Stimulated activated naive B cell treated with anti-CD40 and anti-IgM and Interleukin-4, amounts not matched to agents 10 μg/mL and 1 μg/mL and 100 μg/mL, for 72 hours (primary cell): ENCODE data around the gene SP110.

ENCODE experiments used
- ATAC-seq, 2 donors: fragments of 150-1000 bp; cut with Tn5 transposase; replicated peaks; 2 replicates each; pipeline ENCODE4 v1.10.0; 2021; ENCODE audit warnings: moderate library complexity in 1 of 2
- DNase-seq: peaks from one replicate; pipeline ENCODE4 v3.0.0; 2021
- H3K27ac Mint-ChIP-seq: one replicate; pipeline ENCODE4 v1.8.0; 2022; ENCODE audit warnings: mild to moderate bottlenecking, mixed read lengths
- H3K27me3 Mint-ChIP-seq, 2 donors: one replicate each; pipeline ENCODE4 v1.8.0; 2022; ENCODE audit warnings: mixed read lengths in 2 of 2
- H3K36me3 Mint-ChIP-seq, 2 donors: one replicate each; pipeline ENCODE4 v1.8.0; 2022; ENCODE audit warnings: mixed read lengths in 2 of 2, mild to moderate bottlenecking in 1 of 2
- H3K4me1 Mint-ChIP-seq, 2 donors: one replicate each; pipeline ENCODE4 v1.8.0; 2022; ENCODE audit warnings: mixed read lengths in 2 of 2, mild to moderate bottlenecking in 1 of 2
- H3K4me3 Mint-ChIP-seq, 2 donors: one replicate each; pipeline ENCODE4 v1.8.0; 2022; ENCODE audit warnings: mild to moderate bottlenecking in 2 of 2, mixed read lengths in 2 of 2, moderate library complexity in 1 of 2
- H3K9me3 Mint-ChIP-seq, 2 donors: one replicate each; pipeline ENCODE4 v1.8.0; 2022; ENCODE audit warnings: mixed read lengths in 2 of 2, mild to moderate bottlenecking in 1 of 2

Gene SP110

GRCh38 chr2:230216489-230216888 lies 3.3 kb downstream of the SP110 start:
- peaks cover 47 to 72% of the 10 kb centered on the region in 2 donors for H3K36me3 Mint-ChIP-seq
- peaks cover 38 to 82% of the 10 kb centered on the region in 2 donors for H3K4me1 Mint-ChIP-seq
- DNase-seq (no peak), ATAC-seq (no peak)
- no peaks in the 10 kb centered on the region for H3K27me3 Mint-ChIP-seq
- H3K4me3 Mint-ChIP-seq: peak overlapping the region; percentile 8 to 21
- peak overlapping the region; percentile 69 for H3K27ac Mint-ChIP-seq
- no peaks in the 10 kb centered on the region for H3K9me3 Mint-ChIP-seq

- peak; percentile 80 to 81 for ATAC-seq
- Mint-ChIP-seq H3K27me3 (no peaks in the 10 kb centered on the region), H3K36me3 (peaks cover 40 to 51% of the 10 kb centered on the region in 2 donors), H3K4me3 (no peak overlapping the region), H3K27ac (no peak overlapping the region), H3K9me3 (no peaks in the 10 kb centered on the region), H3K4me1 (peaks cover 28 to 55% of the 10 kb centered on the region in 2 donors)
- DNase-seq: no peak
Observed at GRCh38 chr2:230209422-230210051, 10.2 kb downstream of the SP110 start.

GRCh38 chr2:230208576-230208975 lies 11.2 kb downstream of the SP110 start:
- Mint-ChIP-seq H3K4me3 (no peak overlapping the region), H3K27me3 (no peaks in the 10 kb centered on the region), H3K4me1 (peaks cover 24 to 55% of the 10 kb centered on the region in 2 donors), H3K27ac (no peak overlapping the region), H3K9me3 (no peaks in the 10 kb centered on the region), H3K36me3 (peaks cover 33 to 45% of the 10 kb centered on the region in 2 donors)
- ATAC-seq (no peak), DNase-seq (no peak)

- DNase-seq (no peak), ATAC-seq (peak; percentile 44 to 56)
- Mint-ChIP-seq H3K4me3 (peak overlapping the region; percentile 31 to 44), H3K27ac (peak overlapping the region; percentile 83), H3K27me3 (no peaks in the 10 kb centered on the region), H3K36me3 (peaks cover 33 to 40% of the 10 kb centered on the region in 2 donors), H3K4me1 (peaks cover 30 to 45% of the 10 kb centered on the region in 2 donors), H3K9me3 (no peaks in the 10 kb centered on the region)
Observed at GRCh38 chr2:230205721-230206120, 14.1 kb downstream of the SP110 start.

GRCh38 chr2:230205034-230205433 lies 14.8 kb downstream of the SP110 start:
- DNase-seq: no peak
- peak overlapping the region; percentile 31 to 44 for H3K4me3 Mint-ChIP-seq
- H3K27me3 Mint-ChIP-seq: no peaks in the 10 kb centered on the region
- peaks cover 39 to 45% of the 10 kb centered on the region in 2 donors for H3K36me3 Mint-ChIP-seq
- peak overlapping the region; percentile 83 for H3K27ac Mint-ChIP-seq
- H3K9me3 Mint-ChIP-seq: no peaks in the 10 kb centered on the region
- H3K4me1 Mint-ChIP-seq: peaks cover 30 to 45% of the 10 kb centered on the region in 2 donors
- peak; percentile 55 to 63 for ATAC-seq

- Mint-ChIP-seq H3K4me1 (peaks cover 30 to 45% of the 10 kb centered on the region in 2 donors), H3K4me3 (peak overlapping the region; percentile 71 to 72), H3K9me3 (no peaks in the 10 kb centered on the region), H3K36me3 (peaks cover 39 to 50% of the 10 kb centered on the region in 2 donors), H3K27me3 (no peaks in the 10 kb centered on the region), H3K27ac (peak overlapping the region; percentile 91)
- peak; percentile 44 for DNase-seq
- peak in 1 of 2 donors; percentile 12 for ATAC-seq
Observed at GRCh38 chr2:230203110-230203676, 16.6 kb downstream of the SP110 start.

- H3K4me3 Mint-ChIP-seq: peak overlapping the region; percentile 71 to 72
- no peaks in the 10 kb centered on the region for H3K27me3 Mint-ChIP-seq
- H3K4me1 Mint-ChIP-seq: peaks cover 30 to 45% of the 10 kb centered on the region in 2 donors
- H3K27ac Mint-ChIP-seq: peak overlapping the region; percentile 91
- H3K9me3 Mint-ChIP-seq: no peaks in the 10 kb centered on the region
- H3K36me3 Mint-ChIP-seq: peaks cover 39 to 55% of the 10 kb centered on the region in 2 donors
- DNase-seq (peak; percentile 65), ATAC-seq (peak; percentile 75 to 82)
Observed at GRCh38 chr2:230202430-230203109, 17.2 kb downstream of the SP110 start.

GRCh38 chr2:230184727-230185578 lies 34.8 kb downstream of the SP110 start:
- Mint-ChIP-seq H3K9me3 (peaks cover 2 to 3% of the 10 kb centered on the region in 2 donors), H3K36me3 (peaks cover 42 to 82% of the 10 kb centered on the region in 2 donors), H3K4me1 (peaks cover 6 to 8% of the 10 kb centered on the region in 2 donors), H3K27me3 (no peaks in the 10 kb centered on the region), H3K4me3 (no peak overlapping the region), H3K27ac (peak overlapping the region; percentile 67)
- ATAC-seq (no peak), DNase-seq (no peak)

- Mint-ChIP-seq H3K27ac (peak overlapping the region; percentile 63), H3K36me3 (peaks cover 62 to 78% of the 10 kb centered on the region in 2 donors)
- no peak for ATAC-seq
Observed at GRCh38 chr2:230181195-230181594, 38.6 kb downstream of the SP110 start.

GRCh38 chr2:230179907-230180306 lies 39.9 kb downstream of the SP110 start:
- Mint-ChIP-seq H3K36me3 (peaks cover 62 to 72% of the 10 kb centered on the region in 2 donors), H3K4me3 (no peak overlapping the region), H3K27me3 (no peaks in the 10 kb centered on the region), H3K9me3 (no peaks in the 10 kb centered on the region), H3K4me1 (peaks cover 0 to 3% of the 10 kb centered on the region in 2 donors), H3K27ac (peak overlapping the region; percentile 37)
- DNase-seq (no peak), ATAC-seq (no peak)

More at GRCh38 chr2:230181195-230181594, 38.6 kb downstream of the SP110 start:
- Mint-ChIP-seq H3K4me1 (peaks cover 0 to 4% of the 10 kb centered on the region in 2 donors), H3K4me3 (no peak overlapping the region), H3K9me3 (no peaks in the 10 kb centered on the region), H3K27me3 (no peaks in the 10 kb centered on the region)
- DNase-seq: no peak

GRCh38 chr2:230178546-230179485 lies 41.0 kb downstream of the SP110 start:
- DNase-seq (no peak), ATAC-seq (no peak)
- H3K4me1 Mint-ChIP-seq: peaks cover 0 to 3% of the 10 kb centered on the region in 2 donors
- no peak overlapping the region for H3K4me3 Mint-ChIP-seq
- no peaks in the 10 kb centered on the region for H3K27me3 Mint-ChIP-seq
- peaks cover 67 to 74% of the 10 kb centered on the region in 2 donors for H3K36me3 Mint-ChIP-seq
- no peaks in the 10 kb centered on the region for H3K9me3 Mint-ChIP-seq
- H3K27ac Mint-ChIP-seq: peak overlapping the region; percentile 73

- DNase-seq (no peak), ATAC-seq (no peak)
- peak overlapping the region; percentile 28 for H3K27ac Mint-ChIP-seq
- no peaks in the 10 kb centered on the region for H3K9me3 Mint-ChIP-seq
- H3K4me1 Mint-ChIP-seq: peaks cover 0 to 3% of the 10 kb centered on the region in 2 donors
- H3K36me3 Mint-ChIP-seq: peaks cover 66 to 70% of the 10 kb centered on the region in 2 donors
- H3K4me3 Mint-ChIP-seq: no peak overlapping the region
- no peaks in the 10 kb centered on the region for H3K27me3 Mint-ChIP-seq
Observed at GRCh38 chr2:230176996-230177395, 42.8 kb downstream of the SP110 start.

- DNase-seq (no peak), ATAC-seq (no peak)
- Mint-ChIP-seq H3K4me1 (no peaks in the 10 kb centered on the region), H3K27me3 (no peaks in the 10 kb centered on the region), H3K36me3 (peaks cover 63 to 68% of the 10 kb centered on the region in 2 donors), H3K4me3 (no peak overlapping the region), H3K9me3 (no peaks in the 10 kb centered on the region), H3K27ac (peak overlapping the region; percentile 81)
Observed at GRCh38 chr2:230174466-230174865, 45.3 kb downstream of the SP110 start.
